NCI-H1048 (cell line): ENCODE results near the gene MEIOC.

Source experiments
- DNase-seq: peaks from one replicate; lab custom pipeline; 2025; lab: John Stamatoyannopoulos, UW

Gene MEIOC

GRCh38 chr17:44708401-44709263 is 52.4 kb downstream of the MEIOC start, which contains the start of gene DBF4B:
Gene DBF4B, plus strand, starts transcription at chr17:44708665. Its CDS starts 156 bp downstream, at chr17:44708821.
- DNase-seq = peak; percentile 22

GRCh38 chr17:44719444-44719843 is 63.2 kb downstream of the MEIOC start:
- DNase-seq = no peak

- DNase-seq = no peak
These were observed 66.0 kb downstream of the MEIOC start for GRCh38 chr17:44722254-44722653.
